Breast epithelium (tissue), 3 donors: Measurements from ENCODE around the gene MRPS27.

Experiments
- CTCF ChIP-seq, 3 donors: fragments of 450-650 bp; IDR thresholded peaks; one replicate each; pipeline ENCODE4 v1.5.1; 2016 to 2017; ENCODE audit warnings: antibody characterized with exemption in 3 of 3, mild to moderate bottlenecking in 3 of 3, moderate library complexity in 3 of 3
- POLR2A ChIP-seq: fragments of 450-650 bp; IDR thresholded peaks from one replicate; pipeline ENCODE4 v1.6.1; 2016; ENCODE audit warnings: antibody characterized with exemption, mild to moderate bottlenecking, moderate library complexity
- POLR2AphosphoS5 ChIP-seq, 3 donors: sonication (generic); formaldehyde crosslinking; IDR thresholded peaks; one replicate each; pipeline ENCODE4 v1.6.1; 2017; ENCODE audit warnings: antibody characterized with exemption in 3 of 3

- TF ChIP-seq CTCF (IDR thresholded peaks at IDR 0.05) (no peak), POLR2A (no peak), POLR2AphosphoS5 (IDR thresholded peaks at IDR 0.05) (no peak)
These were observed 85.8 kb downstream of the MRPS27 start for GRCh38 chr5:72234265-72234700.
